H54 (cell line): ENCODE data around the gene ANGPTL2.

Experiments used
- DNase-seq: peaks from one replicate; pipeline ENCODE4 v3.0.0; 2011; ENCODE audit warnings: low spot score, mixed read lengths; ENCODE audit not compliant: insufficient read length
- FAIRE-seq: peaks from 3 replicates; lab custom pipeline; 2011; peaks lifted over from hg19 to GRCh38; lab: Jason Lieb, UNC
- POLR2A ChIP-seq: IDR thresholded peaks from 2 replicates; pipeline ENCODE4 v1.6.1; 2011; ENCODE audit warnings: low read depth, mild to moderate bottlenecking, low read length

Gene ANGPTL2

DNA sequence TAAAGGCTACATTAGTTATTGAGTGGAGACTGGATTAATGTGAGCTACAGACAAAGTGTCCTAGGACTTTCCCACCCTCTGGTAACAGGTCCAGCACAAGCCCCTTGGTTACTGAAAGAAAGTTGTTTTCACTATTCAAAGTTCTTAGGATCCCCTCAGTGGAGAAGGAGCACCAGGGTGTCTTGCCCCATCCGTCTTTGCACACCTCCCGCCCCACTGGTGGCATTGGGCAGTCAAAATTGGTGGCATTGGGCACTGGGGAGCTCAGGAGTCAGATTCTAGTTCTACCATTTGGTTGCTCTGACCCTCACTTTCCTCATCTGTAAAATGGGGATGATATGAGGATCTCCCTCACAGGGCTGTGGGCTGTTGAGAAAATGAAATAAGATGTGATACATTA is 2.4 kb upstream of the ANGPTL2 start:
- FAIRE-seq = no peak
- DNase-seq = no peak
- no peak for TF ChIP-seq POLR2A

DNA sequence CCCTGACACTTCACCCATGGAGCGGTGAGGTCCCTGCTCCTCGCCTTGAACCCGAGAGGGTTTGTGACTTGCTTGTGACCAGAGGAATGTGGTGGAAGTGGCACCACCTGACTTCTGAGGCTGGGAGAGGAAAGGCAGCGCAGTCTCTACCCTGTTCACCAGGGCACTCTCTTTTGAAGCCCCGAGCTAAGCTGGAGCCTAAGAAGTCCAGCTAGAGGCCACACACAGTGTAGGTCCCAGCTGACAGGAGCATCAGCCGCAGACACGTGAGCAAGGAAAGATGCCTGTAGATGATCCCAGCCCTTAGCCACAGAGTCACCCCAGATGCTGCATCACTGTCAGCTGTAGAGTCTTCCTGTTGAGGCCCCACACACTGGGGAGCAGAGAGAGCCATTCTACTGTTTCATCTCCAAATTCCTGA is 1.7 kb upstream of the ANGPTL2 start:
- no peak for TF ChIP-seq POLR2A
- FAIRE-seq (no peak), DNase-seq (no peak)

DNA sequence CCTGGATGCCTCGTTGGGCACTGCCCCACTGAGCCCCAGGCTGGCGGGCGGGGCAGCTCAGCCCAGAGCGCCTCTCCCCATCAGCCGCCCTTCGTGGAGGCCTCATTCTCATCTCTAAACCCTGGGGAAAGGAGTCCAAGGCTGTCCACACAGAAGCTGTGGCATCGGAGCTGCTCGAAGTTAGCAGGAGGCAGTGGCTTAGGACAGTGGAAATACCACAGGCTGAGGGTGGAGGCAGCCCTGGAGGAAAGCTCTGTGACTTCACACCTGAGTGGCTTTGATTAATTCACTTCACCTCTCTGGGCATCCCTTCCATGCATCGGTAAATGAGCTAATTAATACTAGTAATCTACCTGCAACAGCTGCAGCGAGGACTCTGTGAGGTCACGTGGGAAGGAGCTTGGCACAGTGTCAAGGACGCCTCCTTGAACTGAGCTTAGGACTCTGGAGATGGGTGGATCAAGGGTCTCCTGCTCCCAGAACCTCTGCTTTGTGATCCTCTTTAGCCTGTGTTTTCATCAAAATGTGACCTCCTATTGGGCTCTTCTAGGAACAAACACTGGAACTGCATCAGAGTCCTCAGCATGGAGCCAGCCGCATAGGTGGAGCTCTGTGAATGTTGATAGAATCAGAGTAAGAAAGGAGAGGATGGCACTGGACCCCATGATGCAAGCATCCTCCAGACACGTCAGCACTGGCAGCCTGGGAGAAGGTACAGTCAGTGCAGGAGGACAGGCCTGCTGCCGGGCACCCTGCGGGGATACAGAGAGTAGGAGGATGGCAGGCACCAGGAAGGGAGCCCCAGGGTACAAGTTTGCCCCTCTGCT is 842 bp upstream of the ANGPTL2 start:
- FAIRE-seq (no peak), DNase-seq (no peak)
- TF ChIP-seq POLR2A = no peak

DNA sequence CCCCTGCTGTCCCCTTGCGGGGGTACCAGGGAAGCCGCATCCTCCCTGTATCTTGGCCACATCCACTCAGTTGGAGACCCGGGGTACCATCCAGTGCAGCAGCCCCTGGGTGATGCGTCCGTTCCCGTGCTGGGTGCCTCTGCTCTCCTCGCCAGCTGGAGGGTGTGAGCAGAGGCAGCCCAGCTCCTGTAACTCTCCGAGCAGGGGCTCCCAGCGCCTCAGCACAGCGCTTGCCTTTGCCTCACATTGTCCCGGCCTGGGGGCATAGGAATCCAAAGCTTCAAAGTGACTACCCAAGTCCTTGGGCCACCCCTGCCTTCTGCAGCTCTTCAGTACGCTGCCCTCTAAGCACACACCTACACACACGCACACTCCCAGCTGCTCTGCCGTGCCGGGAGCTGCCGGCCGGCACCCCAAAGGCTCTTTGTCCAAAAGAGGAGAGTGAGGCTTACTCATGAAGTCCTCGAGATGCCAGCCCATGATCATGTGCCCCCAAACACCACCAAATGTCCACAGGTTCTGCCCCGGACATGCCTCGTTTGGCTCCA is 733 bp downstream of the ANGPTL2 start:
- FAIRE-seq (no peak), DNase-seq (no peak)
- TF ChIP-seq POLR2A = no peak

DNA sequence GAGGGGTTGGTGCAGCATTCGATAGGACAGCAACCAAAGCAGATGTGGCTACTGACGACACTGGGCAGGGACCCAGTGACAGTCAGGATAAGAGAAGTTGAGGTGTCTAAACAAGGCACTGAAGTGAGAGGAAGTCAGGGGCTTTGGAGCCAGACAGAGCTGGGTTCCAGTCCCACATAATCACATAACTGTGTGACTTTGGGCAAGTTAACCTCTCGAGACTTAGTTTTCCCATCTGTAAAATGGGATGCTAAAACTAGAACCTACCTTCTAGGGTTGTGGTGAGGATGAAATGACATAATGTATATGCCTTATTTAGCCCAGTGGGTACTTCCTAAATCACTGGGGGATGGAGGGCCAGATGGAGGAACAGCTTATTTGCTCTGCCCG is 3.1 kb downstream of the ANGPTL2 start:
- no peak for DNase-seq
- no peak for TF ChIP-seq POLR2A
- no peak for FAIRE-seq

DNA sequence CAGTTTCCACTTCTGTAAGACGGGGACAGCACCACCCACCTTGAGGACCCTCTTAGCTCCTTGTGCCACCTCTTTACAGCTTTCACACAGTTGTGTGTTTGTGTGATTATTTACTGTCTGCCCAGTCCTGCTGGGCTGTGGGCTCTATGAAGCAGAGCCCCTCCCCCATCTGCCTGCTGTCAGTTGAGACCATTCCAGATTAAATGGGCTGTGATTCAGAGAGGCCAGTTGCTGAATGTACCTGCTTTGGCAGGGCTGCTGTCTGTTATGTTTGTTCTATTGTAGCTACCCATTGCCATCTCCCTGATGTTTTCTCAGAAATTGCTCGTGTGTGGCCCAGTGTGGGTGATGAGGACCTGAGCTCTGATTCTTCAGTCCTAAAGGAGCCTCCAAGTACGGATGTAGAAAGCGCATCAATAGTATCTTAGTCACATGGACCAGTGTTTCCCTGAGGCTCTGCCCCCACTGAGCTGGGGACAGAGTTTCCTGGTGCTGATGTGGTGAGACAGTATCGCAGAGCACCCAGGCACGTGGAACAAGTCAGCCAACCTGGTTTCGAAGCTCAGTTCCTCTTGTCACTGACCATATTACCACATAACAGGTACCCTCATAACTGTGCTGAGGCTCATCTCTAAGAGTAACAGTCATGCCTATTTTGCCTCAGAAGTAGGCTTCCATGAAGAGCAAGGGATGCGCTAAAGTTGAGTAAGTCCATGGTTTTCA is 3.7 kb downstream of the ANGPTL2 start:
- no peak for DNase-seq
- no peak for FAIRE-seq
- TF ChIP-seq POLR2A = no peak

DNA sequence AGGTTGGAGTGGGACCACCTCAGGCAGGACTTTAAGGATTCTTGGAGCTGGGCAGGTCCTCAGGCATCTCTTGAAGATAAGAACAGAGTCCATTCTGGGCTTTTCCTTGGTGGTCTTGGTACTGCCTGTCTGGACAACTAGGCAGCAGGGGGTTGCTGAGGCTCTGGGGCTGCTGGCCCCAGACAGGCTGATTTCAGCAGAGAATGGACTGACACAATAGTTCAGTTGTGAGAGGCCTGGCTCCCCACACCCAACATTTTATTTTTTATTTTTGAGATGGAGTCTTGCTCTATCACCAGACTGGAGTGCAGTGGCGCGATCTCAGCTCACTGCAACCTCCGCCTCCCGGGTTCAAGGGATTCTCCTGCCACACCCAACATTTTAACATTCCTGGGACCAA is 4.6 kb downstream of the ANGPTL2 start:
- FAIRE-seq (no peak), DNase-seq (no peak)
- TF ChIP-seq POLR2A = no peak

DNA sequence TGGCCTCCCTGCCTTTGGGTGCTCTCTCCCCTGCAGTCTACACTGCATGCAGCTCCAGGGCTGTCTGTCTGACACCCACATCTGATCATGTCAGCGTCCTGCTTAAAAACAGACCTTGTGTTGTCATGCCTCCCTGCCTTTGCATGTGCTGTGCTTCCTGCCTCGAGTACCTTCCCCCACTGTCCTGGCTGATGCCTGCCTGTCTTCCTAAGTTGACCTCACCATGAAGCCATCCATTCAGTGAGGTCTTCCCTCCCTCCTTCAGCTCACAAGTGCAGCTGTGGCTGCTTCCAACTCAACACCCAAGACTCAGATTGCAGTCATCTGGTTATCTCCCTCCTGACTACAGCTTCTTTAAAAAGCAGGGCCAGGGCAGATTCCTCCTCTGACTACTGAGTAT is 5.5 kb downstream of the ANGPTL2 start:
- FAIRE-seq (no peak), DNase-seq (no peak)

DNA sequence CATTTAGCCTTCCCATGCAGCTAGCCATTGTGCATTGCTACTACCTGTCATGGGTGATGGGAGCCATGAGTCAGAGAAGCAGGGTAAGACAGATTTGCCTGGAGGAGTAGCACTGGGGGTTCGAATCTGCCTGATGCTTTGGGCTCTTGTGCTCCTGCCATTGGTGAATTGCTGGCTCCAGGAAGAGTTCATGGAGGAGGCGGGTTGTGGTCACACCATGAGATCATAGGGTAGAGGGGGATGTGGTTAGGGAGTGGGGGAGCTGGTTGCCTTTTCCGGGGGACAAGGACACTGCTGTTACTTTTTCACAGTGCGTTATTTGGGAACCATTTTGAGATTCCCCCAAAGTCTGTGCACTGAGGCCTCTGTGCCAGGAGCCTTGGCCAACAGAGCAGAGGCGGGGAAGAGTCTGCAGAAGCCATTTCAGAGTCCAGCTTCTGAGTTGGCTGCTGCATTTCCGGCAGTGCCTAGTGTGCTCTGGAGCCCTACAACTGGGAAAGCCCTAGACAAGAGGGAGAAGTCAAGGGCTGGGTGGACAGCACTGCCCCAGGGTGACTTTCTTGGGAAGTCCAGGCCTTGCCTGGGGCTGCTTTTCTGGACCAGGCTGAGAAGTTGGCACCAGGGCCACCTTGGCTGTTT is 6.2 kb downstream of the ANGPTL2 start:
- FAIRE-seq = no peak
- DNase-seq = no peak
- no peak for TF ChIP-seq POLR2A

More for the DNA sequence above, 5.5 kb downstream of the ANGPTL2 start:
- no peak; the same call in 1 of the 2 replicates for TF ChIP-seq POLR2A

DNA sequence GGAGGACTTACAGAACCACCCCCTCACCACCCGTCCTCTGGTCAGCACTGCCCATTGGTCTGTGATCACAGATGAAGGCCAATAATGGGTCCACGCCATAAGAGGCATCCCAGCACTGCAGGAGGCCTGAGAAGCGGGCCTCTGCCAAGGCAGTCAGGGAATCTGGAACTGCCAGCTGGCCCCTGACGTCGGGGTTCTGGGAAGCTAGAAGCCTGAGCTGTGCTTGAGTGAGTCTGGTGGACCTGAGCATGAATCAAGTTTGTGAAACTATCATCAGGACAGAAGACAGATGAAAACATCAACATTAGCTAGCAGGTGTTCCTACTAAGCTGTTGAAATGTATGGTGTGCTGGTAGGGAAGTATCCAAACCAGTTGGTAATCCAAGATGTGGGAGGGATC is 7.8 kb downstream of the ANGPTL2 start:
- DNase-seq = no peak
- no peak for TF ChIP-seq POLR2A
- FAIRE-seq = no peak

DNA sequence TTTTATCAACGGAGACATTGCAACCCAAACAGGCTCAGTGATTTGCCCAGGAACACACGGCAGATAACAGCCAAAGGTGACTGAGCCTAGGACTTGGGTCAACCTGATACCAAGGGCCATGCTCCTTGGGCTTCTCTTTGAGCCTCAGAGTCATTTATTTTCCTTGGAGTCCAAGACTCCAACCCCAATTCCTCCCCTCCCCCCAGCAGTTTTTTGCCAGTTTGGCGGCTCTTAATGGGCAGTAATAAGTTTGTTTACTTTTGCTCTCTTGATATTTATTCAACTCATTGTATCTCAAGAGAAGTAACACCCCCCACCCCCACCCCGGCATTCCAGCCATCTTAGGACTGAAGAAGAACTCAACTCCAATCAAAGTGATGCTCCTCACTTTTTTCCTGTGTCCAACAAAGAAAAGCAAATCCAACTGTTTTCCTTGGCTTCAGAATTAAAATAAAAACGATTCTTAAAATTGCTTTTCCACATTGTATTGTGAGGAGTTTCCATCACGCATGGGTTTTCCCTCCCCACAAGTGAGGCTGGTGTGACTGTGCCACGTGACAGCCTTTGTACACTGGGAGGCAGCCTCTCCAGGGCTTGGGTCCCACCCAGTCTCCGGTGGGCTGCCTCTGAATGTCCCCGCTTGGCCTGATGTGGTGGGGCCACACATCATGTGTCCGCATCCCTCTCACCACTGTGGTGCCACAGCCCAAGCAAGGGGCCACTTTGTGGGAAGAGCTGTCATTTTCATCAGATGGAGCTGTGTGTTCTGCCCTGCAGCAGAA is 9.1 kb downstream of the ANGPTL2 start:
- DNase-seq (no peak), FAIRE-seq (no peak)

DNA sequence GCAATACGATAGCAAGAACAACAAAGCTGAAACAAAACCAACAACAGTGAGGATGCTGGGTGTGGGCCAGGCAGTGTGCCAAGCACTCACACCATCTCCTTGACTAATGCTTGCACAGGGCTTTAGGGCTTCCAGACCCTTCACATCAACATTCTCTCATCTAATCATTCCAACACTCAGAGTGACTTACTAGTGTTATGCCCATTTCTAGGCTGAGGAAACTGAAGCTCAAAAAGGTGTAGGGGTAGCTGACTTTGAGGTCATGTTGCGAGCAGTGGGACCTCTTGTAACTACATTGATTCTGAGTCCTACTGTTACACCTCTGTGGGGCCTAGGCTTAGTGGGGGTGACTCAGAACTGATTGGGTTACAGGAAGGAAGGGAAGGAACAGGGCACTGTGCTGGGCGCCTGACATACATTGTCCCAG is 9.7 kb downstream of the ANGPTL2 start:
- FAIRE-seq (no peak), DNase-seq (no peak)
- TF ChIP-seq POLR2A = no peak

More for the DNA sequence above, 9.1 kb downstream of the ANGPTL2 start:
- no peak for TF ChIP-seq POLR2A

DNA sequence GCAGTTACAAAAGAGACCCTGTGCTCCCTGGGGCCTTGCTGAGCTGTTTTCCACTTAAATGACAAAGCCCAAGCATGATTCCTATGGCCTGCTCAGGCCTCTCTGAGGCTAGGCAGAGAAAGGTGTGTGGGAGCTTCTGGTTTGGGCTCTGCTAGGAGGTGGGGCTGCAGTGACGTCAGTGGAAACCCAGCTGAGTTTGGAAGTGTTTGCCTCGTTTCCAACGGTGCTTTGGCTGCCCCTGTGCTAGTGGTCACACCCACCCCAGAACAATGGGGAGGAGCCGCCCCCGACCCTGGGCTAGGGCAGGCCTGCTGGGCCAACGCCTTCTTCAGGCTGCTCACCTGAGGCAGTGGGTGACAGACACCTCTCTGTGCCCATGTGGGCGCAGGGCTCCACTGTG is 10.4 kb downstream of the ANGPTL2 start:
- no peak for TF ChIP-seq POLR2A
- DNase-seq = no peak
- no peak for FAIRE-seq
